Measurements from ENCODE around the gene NFE2L2. TPM values are rescaled to one million over a fixed set of nuclear protein-coding genes. Genes with fewer than 3 reads are reported as not detected.
A peak's percentile ranks its signal among the peaks of the same experiment; 100 is the strongest.

Gene NFE2L2
- total and polyA plus RNA-seq, 9 of the 15 experiments (the other 6 are each of a cell fraction or from before 2014, with no cell fraction given), result 29.3 to 120 (median 59.3) TPM

GRCh38 chr2:177265824-177266817 is 1.6 kb upstream of the NFE2L2 start (continued):
- TF ChIP-seq ARNT (IDR thresholded peaks at IDR 0.05) (peak in 1 of 2 experiments; percentile 39; a peak in 1 of 4 replicates), STAG1 (CRISPR knock-in tag; IDR thresholded peaks at IDR 0.05; ENCODE audit: borderline replicate concordance) (no peak), IFI16 (CRISPR knock-in tag; IDR thresholded peaks at IDR 0.05) (no peak), NFIC (IDR thresholded peaks at IDR 0.05) (no peak), ZNF133 (CRISPR knock-in tag; IDR thresholded peaks at IDR 0.05) (no peak), ZFX (CRISPR knock-in tag; IDR thresholded peaks at IDR 0.05) (no peak), PHF20 (IDR thresholded peaks at IDR 0.05; ENCODE audit: partially characterized antibody) (no peak), CXXC5 (CRISPR knock-in tag; IDR thresholded peaks at IDR 0.05) (peak; percentile 4; the same call in 1 of the 2 replicates), ZNF12 (CRISPR knock-in tag; IDR thresholded peaks at IDR 0.05) (no peak), TAF15 (IDR thresholded peaks at IDR 0.05; ENCODE audit: low read depth, low read length) (no peak), BCL6 (CRISPR knock-in tag; IDR thresholded peaks at IDR 0.05) (no peak), ZNF609 (CRISPR knock-in tag; IDR thresholded peaks at IDR 0.05; ENCODE audit: borderline replicate concordance) (no peak), ZNF274 (IDR thresholded peaks at IDR 0.05; ENCODE audit: borderline replicate concordance, low read depth, low read length) (no peak), ZNF583 (CRISPR knock-in tag; IDR thresholded peaks at IDR 0.05) (no peak), DMBX1 (CRISPR knock-in tag; IDR thresholded peaks at IDR 0.05; ENCODE audit: borderline replicate concordance) (no peak), EGR1 (conservative IDR thresholded peaks at IDR 0.05) (no peak), PHF21A (IDR thresholded peaks at IDR 0.05; ENCODE audit: borderline replicate concordance, low read depth) (no peak), DDX20 (tag; IDR thresholded peaks at IDR 0.05; ENCODE audit: low read depth) (no peak), SETDB1 (IDR thresholded peaks at IDR 0.05; ENCODE audit: low read length) (no peak), BHLHE40 (IDR thresholded peaks at IDR 0.05; ENCODE audit: low read length) (peak; percentile 20; the same call in 1 of the 2 replicates), COPS2 (conservative IDR thresholded peaks at IDR 0.05) (no peak), ZNF174 (CRISPR knock-in tag; IDR thresholded peaks at IDR 0.05) (no peak), SP1 (CRISPR knock-in tag; IDR thresholded peaks at IDR 0.05) (no peak), MBD2 (IDR thresholded peaks at IDR 0.05; ENCODE audit: borderline replicate concordance, low read depth) (no peak), NR0B1 (IDR thresholded peaks at IDR 0.05; ENCODE audit: partially characterized antibody) (no peak)

Data from K562 (cell line).